ENCODE data around the gene KNCN.

KNCN gene

DNA sequence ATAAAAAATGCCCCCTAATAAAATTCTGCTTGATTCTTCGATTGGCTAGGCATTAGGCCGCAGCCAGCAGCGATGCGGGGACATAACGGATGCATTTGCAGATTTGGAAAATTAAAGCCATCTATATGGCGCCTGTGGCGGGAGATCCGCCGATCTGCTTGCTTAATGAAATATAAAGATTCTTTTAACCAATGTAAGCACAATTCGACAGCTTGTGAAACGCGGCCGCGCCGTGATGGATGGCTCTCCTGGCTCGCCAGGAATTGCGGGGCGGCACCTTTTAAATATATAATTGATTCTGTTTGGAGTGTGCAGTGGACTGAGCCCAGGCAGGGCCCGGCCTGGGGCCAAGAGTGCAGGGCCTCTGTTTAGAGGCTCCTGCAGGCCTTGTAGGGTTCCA is 53.8 kb downstream of the KNCN start:
- DNase-seq (ENCODE audit: low spot score), result no peak

DNA sequence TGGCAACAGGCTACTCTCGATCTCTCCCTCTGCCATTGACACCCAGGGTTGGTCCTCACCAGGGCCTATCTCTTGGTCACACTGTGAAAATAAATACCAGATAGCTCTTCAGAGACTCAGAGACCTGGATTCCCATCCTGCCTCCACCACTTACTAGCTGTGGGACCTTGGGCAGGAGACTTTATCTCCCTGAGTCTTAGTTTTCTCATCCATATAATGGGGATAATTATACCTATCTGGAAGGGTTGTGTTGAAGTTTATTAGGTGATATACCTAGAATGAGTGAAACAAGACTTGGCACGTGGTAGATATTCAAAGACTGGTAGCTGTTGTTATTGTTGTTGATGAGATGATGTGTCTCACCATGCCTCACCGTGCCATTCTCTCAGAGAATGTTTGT is 54.4 kb downstream of the KNCN start:
- no peak for DNase-seq (ENCODE audit: low spot score)

DNA sequence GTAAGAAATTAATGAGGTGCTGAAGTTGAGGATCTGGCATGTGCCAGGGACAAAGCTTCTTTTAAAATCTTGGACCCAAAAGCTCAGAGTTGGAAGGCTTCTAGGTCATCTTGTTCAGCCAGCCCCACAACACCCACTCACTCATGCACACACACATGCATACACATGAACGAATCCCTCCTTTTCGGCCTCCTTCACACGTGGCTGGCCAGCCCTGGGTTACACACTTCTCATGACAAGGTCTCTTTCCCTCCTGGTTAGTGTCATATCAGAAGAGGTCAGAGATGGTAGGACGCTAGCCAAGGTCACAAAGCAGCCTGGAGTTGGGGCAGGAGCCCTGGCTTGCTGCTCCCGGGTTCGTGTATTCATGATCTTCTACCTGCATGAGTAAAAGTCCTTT is 54.9 kb downstream of the KNCN start:
- DNase-seq (ENCODE audit: low spot score), result no peak

DNA sequence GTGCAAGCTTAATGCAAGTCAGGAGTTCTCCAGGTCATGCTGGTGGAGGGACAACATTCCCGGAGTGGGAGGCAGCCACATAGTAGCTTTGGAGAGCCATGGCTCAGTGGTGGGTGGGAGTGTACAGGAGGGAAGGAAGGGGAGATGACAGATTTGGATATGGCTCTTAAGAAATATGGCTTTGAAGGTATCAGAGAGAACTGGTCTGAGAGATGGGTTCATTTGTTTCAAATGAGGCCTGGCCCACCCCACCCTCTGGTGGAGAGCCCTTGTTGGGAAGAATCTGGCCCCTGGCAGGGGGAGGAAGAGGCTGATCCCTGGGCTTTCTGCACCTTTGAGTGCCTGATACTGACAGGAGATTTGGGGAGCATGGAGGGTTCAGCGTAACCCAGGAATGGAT is 55.7 kb downstream of the KNCN start:
- no peak for DNase-seq (ENCODE audit: low spot score)
